Activated T-cell treated with anti-CD3 and anti-CD28 coated beads for 48 hours (primary cell): ENCODE data around the gene SLC9A9.

ENCODE experiments used
- DNase-seq: peaks from one replicate; pipeline ENCODE4 v3.0.0-alpha.2; 2020; ENCODE audit warnings: low read depth

SLC9A9 gene

GRCh38 chr3:143648218-143648617 lies 200.1 kb downstream of the SLC9A9 start:
- no peak for DNase-seq

- no peak for DNase-seq
These were observed 203.7 kb downstream of the SLC9A9 start for GRCh38 chr3:143644370-143645089.

GRCh38 chr3:143643905-143644304 lies 204.4 kb downstream of the SLC9A9 start:
- no peak for DNase-seq

- DNase-seq: no peak
These were observed 207.5 kb downstream of the SLC9A9 start for GRCh38 chr3:143640774-143641173.

GRCh38 chr3:143637133-143637532 lies 211.1 kb downstream of the SLC9A9 start:
- DNase-seq: no peak

GRCh38 chr3:143634991-143635390 lies 213.3 kb downstream of the SLC9A9 start:
- DNase-seq: no peak

- no peak for DNase-seq
These were observed 213.8 kb downstream of the SLC9A9 start for GRCh38 chr3:143634427-143634826.

- DNase-seq: no peak
These were observed 214.5 kb downstream of the SLC9A9 start for GRCh38 chr3:143633816-143634215.

- DNase-seq: no peak
These were observed 218.5 kb downstream of the SLC9A9 start for GRCh38 chr3:143629726-143630125.

- DNase-seq: no peak
These were observed 219.3 kb downstream of the SLC9A9 start for GRCh38 chr3:143628971-143629370.

GRCh38 chr3:143627336-143627735 lies 220.9 kb downstream of the SLC9A9 start:
- DNase-seq: peak; percentile 43

- DNase-seq: no peak
These were observed 229.0 kb downstream of the SLC9A9 start for GRCh38 chr3:143619231-143619630.

- DNase-seq: no peak
These were observed 231.2 kb downstream of the SLC9A9 start for GRCh38 chr3:143617050-143617449.

- DNase-seq: no peak
These were observed 235.0 kb downstream of the SLC9A9 start for GRCh38 chr3:143613226-143613625.

- no peak for DNase-seq
These were observed 235.7 kb downstream of the SLC9A9 start for GRCh38 chr3:143612541-143612940.

- DNase-seq: no peak
These were observed 239.3 kb downstream of the SLC9A9 start for GRCh38 chr3:143608966-143609365.

GRCh38 chr3:143605233-143605950 lies 242.9 kb downstream of the SLC9A9 start:
- no peak for DNase-seq

GRCh38 chr3:143604402-143605185 lies 243.7 kb downstream of the SLC9A9 start:
- DNase-seq: no peak

- DNase-seq: no peak
These were observed 244.5 kb downstream of the SLC9A9 start for GRCh38 chr3:143603774-143604173.

- DNase-seq: no peak
These were observed 246.4 kb downstream of the SLC9A9 start for GRCh38 chr3:143601723-143602484.

GRCh38 chr3:143600756-143601718 lies 247.2 kb downstream of the SLC9A9 start:
- DNase-seq: no peak
